GM12872 (cell line): ENCODE results near the gene RTN4RL2.
A peak's percentile ranks its signal among the peaks of the same experiment; 100 is the strongest.

Source experiments
- TF ChIP-seq, protein P1 (sequence below): IDR thresholded peaks from 3 replicates; pipeline ENCODE4 v1.5.1; 2011; ENCODE audit warnings: low read depth, mild to moderate bottlenecking, low read length, moderate library complexity; ENCODE audit not compliant: insufficient read depth

Gene RTN4RL2

DNA sequence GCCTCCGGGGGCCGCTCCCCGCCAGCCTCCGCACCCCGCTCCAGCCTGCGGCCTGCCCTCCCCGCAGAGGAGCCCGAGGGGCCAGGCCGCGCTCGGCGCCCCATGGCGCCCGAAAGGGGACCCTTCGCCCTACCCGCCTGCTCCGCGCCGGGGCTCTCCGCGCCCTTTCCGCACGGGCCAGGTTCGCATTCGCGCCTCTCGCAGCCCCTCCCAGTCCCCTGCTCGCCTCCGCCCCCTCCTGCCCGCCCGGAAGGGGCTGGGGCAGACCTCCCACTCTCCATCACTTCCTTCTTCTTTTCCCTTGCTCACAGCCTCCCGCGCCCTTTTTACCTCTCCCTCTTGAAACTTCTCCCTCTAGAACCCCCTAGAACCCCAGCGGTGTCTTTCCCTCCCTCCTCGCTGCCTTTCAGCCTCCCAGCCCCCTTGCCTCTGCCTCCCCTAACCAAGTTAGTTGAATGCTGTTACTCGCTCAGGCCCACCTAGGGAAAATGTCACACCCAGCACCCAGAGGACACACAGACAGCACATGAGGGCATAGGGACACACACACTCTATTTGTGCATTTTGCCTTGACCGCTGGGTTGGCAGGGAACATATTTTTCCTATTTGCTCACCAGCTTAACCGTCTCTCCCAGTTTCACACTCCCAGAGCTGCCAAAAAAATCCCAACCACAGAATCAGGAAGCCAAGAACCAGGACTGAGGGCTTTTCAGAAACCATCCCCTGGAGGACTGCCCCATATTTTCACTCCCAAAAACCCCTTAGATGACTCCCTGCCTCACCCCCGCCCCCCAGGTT is 33.2 kb upstream of the RTN4RL2 start, which contains the start of gene SLC43A3:
SLC43A3 (minus strand) TSS at position 193 of the 798 bp plus-strand sequence. CDS start 949 bp downstream, outside the sequence.
- TF ChIP-seq, protein P1, sequence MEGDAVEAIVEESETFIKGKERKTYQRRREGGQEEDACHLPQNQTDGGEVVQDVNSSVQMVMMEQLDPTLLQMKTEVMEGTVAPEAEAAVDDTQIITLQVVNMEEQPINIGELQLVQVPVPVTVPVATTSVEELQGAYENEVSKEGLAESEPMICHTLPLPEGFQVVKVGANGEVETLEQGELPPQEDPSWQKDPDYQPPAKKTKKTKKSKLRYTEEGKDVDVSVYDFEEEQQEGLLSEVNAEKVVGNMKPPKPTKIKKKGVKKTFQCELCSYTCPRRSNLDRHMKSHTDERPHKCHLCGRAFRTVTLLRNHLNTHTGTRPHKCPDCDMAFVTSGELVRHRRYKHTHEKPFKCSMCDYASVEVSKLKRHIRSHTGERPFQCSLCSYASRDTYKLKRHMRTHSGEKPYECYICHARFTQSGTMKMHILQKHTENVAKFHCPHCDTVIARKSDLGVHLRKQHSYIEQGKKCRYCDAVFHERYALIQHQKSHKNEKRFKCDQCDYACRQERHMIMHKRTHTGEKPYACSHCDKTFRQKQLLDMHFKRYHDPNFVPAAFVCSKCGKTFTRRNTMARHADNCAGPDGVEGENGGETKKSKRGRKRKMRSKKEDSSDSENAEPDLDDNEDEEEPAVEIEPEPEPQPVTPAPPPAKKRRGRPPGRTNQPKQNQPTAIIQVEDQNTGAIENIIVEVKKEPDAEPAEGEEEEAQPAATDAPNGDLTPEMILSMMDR = no peak

DNA sequence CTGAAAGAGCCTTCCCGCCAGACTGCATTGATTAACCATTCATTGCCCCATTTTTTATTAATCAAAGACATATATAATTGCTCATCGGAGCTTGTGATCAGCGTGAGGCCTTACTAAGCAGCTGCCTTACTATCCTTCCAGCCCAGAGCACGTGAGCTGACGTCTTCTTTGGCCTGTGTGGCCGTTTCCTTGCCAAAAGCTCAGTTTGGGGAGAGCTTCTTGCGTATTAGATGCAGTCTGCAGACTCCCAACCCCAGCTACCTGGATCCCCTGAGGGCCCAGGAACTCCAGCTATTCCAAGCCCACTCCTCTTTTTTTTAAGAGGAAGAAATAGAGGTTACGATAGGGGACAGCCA is 32.6 kb upstream of the RTN4RL2 start:
- TF ChIP-seq, protein P1 = no peak

DNA sequence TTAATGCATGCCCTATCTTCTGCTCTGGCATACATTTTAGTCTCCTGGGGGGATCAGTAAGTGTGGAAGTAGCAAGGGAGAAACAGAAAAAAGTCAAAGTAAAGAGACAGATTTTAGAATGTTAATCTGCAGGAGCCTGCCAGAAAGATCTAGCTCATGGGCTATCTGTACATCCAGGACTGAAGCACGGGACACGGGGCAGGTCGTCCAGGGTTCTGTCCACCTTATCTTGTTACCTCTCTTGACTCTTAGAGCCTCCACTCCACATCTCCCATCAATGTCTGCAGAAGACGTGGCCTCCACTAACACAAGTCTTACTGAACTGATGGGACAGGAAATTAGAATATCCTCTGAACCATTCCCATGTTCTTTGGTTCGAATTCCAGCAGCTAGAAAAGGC is 31.7 kb upstream of the RTN4RL2 start:
- TF ChIP-seq, protein P1 = no peak

DNA sequence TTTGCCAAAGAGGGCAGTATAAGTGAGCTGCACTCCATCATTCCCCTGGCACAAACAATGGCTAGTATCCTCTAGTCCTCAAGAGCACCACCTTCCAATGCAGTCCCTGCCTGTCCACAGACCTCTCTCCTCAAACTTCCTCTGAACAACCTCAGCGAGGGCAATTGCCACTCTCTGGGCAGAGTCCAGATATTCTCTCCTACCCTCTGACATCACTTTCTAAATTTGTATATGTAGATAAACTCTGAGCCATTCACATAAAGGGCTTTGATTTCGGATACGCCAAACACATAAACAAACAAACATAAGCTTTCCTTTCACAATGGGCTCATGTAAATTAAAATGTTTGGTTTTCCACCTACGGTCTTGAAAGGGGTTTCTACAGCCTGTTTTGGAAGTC is 30.4 kb upstream of the RTN4RL2 start:
- TF ChIP-seq, protein P1 = no peak

DNA sequence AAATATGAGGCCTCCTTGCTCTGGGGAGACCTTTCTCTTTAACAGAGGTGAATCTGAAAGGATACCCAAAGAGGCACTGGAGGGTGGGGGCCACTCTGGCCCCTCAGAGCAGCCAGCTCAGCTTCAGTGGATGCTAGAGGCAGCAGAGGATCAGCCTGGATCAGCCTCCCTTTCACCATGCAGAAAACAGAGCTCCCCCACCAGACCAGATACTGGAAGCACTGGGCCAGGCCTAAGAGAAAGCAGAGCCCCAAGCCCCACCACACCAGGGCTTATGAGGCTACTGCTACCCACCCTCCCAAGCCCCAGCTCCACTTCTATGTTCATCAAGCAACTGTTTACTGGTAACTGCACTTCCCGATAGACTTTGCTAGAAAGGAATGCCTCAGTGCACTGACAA is 29.4 kb upstream of the RTN4RL2 start:
- TF ChIP-seq, protein P1 = 0 out of 3 replicates have a peak, but pooled peaks have one; percentile 7

DNA sequence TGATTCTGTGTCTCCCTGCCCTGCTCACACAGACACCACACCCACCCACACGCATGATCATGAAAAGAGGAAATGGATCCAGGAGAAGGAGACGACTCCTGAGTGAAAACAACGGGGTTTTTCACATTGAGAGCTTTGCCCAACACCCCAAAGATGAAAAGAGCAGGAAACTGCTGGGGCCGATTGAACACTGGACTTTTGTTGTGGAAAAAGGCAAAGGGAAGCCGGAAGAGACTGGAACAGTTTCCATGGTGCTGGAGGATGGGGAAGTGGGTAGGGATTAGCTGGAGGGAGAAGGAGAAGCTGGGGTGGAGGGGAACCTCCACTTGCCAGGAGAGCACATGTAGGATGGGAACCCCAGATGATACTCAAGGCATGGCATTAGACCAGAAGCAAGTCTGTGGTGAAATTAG is 28.2 kb upstream of the RTN4RL2 start:
- TF ChIP-seq, protein P1 = no peak

DNA sequence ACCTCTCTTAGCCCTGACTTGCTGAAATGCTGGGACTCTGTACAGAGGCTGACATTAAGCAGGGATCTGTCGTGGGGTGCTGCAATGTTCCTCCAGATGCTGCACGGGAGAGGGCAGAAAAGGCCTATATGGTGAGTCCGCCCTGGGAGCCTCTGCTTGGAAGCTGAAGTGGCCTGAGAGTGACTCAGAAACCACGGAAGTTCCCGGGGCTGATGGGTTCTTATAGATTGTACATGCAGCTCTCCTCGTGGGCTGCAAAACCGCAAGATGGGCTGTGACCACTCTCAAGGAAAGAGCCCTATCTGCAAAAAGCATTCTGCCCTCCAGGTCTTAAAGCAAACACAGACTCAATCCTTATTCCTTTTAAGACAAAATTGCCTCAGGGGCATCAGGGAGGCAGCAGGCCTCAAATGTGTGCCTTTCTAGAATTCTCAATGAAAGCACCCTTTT is 27.6 kb upstream of the RTN4RL2 start:
- TF ChIP-seq, protein P1 = no peak
